GM12865 (cell line): ENCODE measurements around the gene UBL5.

Experiments used
- DNase-seq: peaks from one replicate; pipeline ENCODE4 v3.0.0; 2010; ENCODE audit warnings: low read depth
- H3K4me3 ChIP-seq: 2 replicates; pipeline ENCODE4 v1.5.1; 2011; ENCODE audit warnings: mild to moderate bottlenecking, low read depth, low read length, control low read depth
- CTCF ChIP-seq: IDR thresholded peaks from 2 replicates; pipeline ENCODE4 v1.5.1; 2011; ENCODE audit warnings: low read length, control low read depth, low read depth, inconsistent platforms; ENCODE audit not compliant: insufficient read depth; ENCODE audit errors: missing control alignments

UBL5 gene

GRCh38 chr19:9857920-9858746 is 30.4 kb downstream of the UBL5 start:
- H3K4me3 ChIP-seq: no peak overlapping the region
- peak; percentile 12 for DNase-seq
- TF ChIP-seq CTCF: no peak

DNA sequence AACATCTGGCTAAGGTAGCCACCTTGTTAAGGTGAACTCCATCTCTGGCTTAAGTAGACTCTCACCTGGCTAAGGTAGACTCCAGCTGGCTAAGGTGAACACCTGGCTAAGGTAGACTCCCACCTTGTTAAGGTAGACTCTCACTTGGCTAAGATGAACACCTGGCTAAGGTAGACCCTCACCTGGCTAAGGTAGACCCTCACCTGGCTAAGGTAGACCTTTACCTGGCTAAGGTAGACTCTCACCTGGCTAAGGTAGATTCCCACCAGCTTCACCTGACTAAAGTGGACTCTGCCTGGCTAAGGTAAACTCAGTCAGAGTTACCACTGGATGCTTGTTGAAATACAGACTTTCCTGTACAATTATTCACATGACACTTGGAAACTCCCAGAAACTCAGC is 31.0 kb downstream of the UBL5 start:
- no peak for TF ChIP-seq CTCF
- DNase-seq: no peak
- H3K4me3 ChIP-seq: no peak overlapping the region

- no peak for TF ChIP-seq CTCF
- H3K4me3 ChIP-seq: no peak overlapping the region
- DNase-seq: no peak
These were observed 32.7 kb downstream of the UBL5 start for GRCh38 chr19:9860407-9860806.

DNA sequence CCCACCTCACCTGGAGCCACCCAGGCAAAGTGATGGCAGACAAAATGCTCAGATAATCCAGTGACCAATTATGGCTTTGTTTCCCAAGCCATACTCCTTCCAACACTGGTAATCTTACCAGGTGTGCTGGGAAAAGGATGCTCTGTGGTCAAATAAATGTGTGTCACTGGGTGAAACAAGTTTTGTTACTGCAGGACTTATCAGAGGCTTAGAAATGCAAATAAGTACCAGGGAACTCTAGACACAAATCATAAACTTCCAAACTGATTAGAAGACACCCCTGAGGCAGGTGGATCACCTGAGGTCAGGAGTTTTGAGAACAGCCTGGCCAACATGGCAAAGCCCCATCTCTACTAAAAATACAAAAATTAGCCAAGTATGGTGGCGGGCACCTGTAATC is 33.8 kb downstream of the UBL5 start:
- H3K4me3 ChIP-seq: no peak overlapping the region
- no peak for TF ChIP-seq CTCF
- no peak for DNase-seq

DNA sequence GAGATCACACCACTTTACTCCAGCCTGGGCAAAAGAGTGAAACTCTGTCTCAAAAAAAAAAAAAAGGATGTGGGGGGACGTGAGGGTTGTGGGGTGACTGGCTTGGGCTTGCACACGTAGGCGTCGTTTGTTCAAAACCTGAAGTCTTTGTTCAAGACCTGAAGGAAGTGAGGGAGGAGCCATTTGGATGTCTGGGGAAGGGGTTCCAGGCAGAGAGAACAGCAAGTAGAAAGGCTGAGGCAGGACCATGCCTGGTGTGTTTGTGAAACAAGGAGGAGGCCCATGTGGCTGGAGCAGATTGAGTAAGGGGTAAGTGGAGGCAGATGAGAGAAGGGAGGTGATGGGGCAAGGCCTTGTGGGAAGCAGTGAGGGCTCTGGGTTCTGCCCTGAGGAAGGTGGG is 35.2 kb downstream of the UBL5 start:
- no peak for TF ChIP-seq CTCF
- no peak for DNase-seq
- no peak overlapping the region for H3K4me3 ChIP-seq

GRCh38 chr19:9863759-9864158 is 36.0 kb downstream of the UBL5 start:
- H3K4me3 ChIP-seq: no peak overlapping the region
- DNase-seq: no peak
- no peak for TF ChIP-seq CTCF

DNA sequence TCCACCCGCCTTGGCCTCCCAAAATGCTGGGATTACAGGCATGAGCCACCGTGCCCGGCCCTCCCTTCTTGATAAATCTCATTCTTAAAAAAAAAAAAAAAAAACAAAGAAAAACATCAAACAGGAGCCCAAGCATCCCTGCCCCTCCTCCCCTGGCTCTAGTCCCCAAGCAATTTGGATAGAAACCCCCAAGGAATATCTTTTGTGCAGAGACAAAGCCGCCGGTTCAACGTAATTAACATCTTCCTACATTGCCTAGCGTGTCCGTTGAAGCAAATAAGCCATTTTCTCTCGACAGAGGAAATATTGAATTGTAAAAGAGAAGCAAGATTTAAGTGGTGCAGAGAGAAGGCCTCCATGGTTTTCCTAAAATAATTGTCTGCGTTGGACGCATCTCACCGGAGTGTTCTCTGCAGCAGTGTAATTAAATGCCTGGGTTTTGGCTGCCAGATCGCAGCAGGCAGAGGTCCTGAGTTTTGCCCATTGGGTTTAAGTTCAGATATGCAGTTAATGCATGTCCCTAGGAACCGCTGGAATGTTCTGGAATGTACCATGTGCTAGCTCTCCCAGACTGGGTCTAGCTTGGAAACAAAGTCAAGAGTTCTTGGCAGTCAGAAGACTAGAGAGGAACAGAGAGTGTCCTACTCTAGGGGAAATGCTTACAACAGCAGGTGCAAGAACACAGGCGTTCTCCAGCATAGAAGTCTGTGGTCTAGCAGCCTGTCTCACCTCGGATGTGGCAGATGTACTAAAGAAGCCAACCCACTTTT is 38.2 kb downstream of the UBL5 start:
- TF ChIP-seq CTCF: no peak
- no peak overlapping the region for H3K4me3 ChIP-seq
- peak; percentile 40 for DNase-seq
